Mucosa of descending colon (tissue), 3 donors: Measurements from ENCODE around the gene NR5A1. TPM values are rescaled to one million over a fixed set of nuclear protein-coding genes. Genes with fewer than 3 reads are reported as not detected.

Experiments used
- ATAC-seq: fragments of 200-7000 bp; cut with Tn5 transposase; one replicate; pipeline ENCODE4 v1.9.1; 2020; ENCODE audit warnings: mild to moderate bottlenecking, moderate library complexity
- DNase-seq, 3 donors: peaks; one replicate each; pipeline ENCODE4 v3.0.0-alpha.2; 2020
- H3K36me3 ChIP-seq: fragments of 200-600 bp; one replicate; pipeline ENCODE4 v1.8.0; 2021; ENCODE audit warnings: low read depth, mild to moderate bottlenecking
- H3K4me1 ChIP-seq: fragments of 200-600 bp; one replicate; pipeline ENCODE4 v1.8.0; 2021; ENCODE audit warnings: low read depth, mild to moderate bottlenecking
- H3K4me3 ChIP-seq: fragments of 200-600 bp; one replicate; pipeline ENCODE4 v1.8.0; 2021; ENCODE audit warnings: mild to moderate bottlenecking
- H3K9me3 ChIP-seq: fragments of 200-600 bp; one replicate; pipeline ENCODE4 v1.8.0; 2021; ENCODE audit warnings: mild to moderate bottlenecking
- intact Hi-C, 2 donors: fragments of 100-400 bp; cut with DNase I in 1 of 2; cut with micrococcal nuclease in 1 of 2; formaldehyde crosslinking; loops; one replicate each; pipeline versions ENCODE4 v1.11.0 to v1.11.1; 2022; cut with DNase I, micrococcal nuclease
- total RNA-seq, 3 donors: library from RNA; stranded (reverse); fragmentation: NEBNext Ultra II Directional in 2 of 3; extraction: Animal tissue kit (Norgen Biotek cat#: 25700) in 2 of 3; gene quantifications; one replicate each; pipeline versions ENCODE4 v1.2.1 to v1.2.4, GENCODE V29; 2021 to 2023
- TF ChIP-seq, protein P1 (sequence below): fragments of 200-600 bp; IDR thresholded peaks from one replicate; pipeline ENCODE4 v1.8.0; 2022; ENCODE audit warnings: antibody characterized with exemption, mild to moderate bottlenecking
- donor health status: DM: no; HTN: no; CAD: no; lungs with moderate emphysema.
- donor health status: DM: no; HTN: no; CAD: no.
- donor health status: DM: no; HTN: yes; CAD: no.

NR5A1 gene
- total RNA-seq, 3 donors from 2014 or later = 0.12 TPM; not detected in 2

DNA sequence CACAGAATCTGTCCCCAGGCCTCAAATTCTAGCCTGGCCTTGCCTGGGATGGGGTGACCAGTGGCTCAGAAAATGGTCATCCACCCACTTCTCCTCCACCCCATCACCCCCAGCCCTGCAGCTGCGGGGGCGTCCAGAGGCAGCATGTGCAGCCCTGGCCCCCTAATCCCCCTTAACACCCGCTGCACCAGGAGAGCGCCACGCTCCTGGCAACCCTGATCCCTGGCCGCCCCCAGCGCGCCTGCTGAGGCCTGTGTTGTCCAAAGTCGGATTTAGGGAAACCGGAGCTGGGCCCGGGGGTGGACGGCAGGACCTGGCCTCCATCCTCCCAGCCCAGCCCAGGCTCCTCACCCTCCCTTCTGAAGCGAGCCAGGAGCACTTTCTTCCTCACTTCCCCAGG lies 22.0 kb downstream of the NR5A1 start:
- Histone ChIP-seq H3K4me3 (no peak overlapping the region), H3K36me3 (no peaks in the 10 kb centered on the region), H3K4me1 (peaks cover 2% of the 10 kb centered on the region), H3K9me3 (no peaks in the 10 kb centered on the region)
- TF ChIP-seq, protein P1, sequence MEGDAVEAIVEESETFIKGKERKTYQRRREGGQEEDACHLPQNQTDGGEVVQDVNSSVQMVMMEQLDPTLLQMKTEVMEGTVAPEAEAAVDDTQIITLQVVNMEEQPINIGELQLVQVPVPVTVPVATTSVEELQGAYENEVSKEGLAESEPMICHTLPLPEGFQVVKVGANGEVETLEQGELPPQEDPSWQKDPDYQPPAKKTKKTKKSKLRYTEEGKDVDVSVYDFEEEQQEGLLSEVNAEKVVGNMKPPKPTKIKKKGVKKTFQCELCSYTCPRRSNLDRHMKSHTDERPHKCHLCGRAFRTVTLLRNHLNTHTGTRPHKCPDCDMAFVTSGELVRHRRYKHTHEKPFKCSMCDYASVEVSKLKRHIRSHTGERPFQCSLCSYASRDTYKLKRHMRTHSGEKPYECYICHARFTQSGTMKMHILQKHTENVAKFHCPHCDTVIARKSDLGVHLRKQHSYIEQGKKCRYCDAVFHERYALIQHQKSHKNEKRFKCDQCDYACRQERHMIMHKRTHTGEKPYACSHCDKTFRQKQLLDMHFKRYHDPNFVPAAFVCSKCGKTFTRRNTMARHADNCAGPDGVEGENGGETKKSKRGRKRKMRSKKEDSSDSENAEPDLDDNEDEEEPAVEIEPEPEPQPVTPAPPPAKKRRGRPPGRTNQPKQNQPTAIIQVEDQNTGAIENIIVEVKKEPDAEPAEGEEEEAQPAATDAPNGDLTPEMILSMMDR = no peak
- ATAC-seq (no peak), DNase-seq (no peak)
- intact Hi-C loops = no loop called here

DNA sequence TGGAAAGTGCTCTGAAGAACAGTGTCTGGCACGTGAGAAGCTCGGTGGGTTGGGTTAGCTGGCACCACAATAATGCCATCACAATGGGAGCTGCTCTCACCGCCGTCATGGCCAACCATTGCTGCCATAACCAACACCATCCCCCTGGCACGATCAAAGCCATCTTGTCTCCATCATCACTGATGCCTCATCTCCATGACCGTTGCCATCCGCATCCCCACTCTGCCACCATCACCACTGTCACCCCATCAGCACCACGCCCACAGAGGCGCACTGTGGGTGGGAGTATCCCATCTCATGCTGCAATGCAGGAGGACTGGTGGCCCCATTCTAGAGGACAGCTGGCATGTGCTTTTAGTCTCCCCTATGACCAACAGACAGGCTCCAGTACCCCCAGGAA lies 23.7 kb downstream of the NR5A1 start:
- TF ChIP-seq, protein P1 = no peak

DNA sequence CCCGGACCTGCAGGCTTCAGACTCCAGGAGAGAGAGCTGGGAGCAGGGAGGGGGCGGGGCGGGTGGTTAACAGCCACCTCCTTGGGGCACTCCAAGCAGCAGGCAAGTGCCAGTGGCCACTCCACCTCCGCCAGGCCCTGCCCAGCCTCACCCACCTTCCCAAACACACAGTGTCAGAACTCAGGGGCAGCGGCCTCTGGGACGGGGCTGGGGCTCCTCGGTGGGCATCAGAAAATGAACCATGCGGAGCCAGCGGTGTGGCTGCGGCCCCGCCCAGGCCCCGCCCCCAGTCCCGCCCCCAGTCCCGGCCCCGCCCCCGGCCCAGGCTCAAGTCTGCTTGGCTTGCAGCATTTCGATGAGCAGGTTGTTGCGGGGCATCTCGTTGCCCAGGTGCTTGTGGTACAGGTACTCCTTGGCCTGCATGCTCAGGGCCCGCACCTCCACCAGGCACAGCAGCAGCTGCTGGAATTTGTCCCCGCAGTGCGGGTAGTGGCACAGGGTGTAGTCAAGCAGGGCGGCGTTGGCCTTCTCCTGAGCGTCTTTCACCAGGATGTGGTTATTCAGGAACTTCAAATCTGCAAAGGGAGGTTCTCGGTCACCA lies 24.7 kb downstream of the NR5A1 start:
- ATAC-seq (peak; percentile 33), DNase-seq (no peak)
- TF ChIP-seq, protein P1 = no peak
- H3K4me3 ChIP-seq = no peak overlapping the region
- no peaks in the 10 kb centered on the region for H3K9me3 ChIP-seq
- no peaks in the 10 kb centered on the region for H3K36me3 ChIP-seq
- intact Hi-C loops = no loop called here
- H3K4me1 ChIP-seq = peaks cover 5% of the 10 kb centered on the region

More for the DNA sequence above, 23.7 kb downstream of the NR5A1 start:
- ATAC-seq (no peak), DNase-seq (no peak)
- Histone ChIP-seq H3K4me1 (peaks cover 3% of the 10 kb centered on the region), H3K9me3 (no peaks in the 10 kb centered on the region), H3K4me3 (no peak overlapping the region), H3K36me3 (no peaks in the 10 kb centered on the region)
- intact Hi-C loops = no loop called here

DNA sequence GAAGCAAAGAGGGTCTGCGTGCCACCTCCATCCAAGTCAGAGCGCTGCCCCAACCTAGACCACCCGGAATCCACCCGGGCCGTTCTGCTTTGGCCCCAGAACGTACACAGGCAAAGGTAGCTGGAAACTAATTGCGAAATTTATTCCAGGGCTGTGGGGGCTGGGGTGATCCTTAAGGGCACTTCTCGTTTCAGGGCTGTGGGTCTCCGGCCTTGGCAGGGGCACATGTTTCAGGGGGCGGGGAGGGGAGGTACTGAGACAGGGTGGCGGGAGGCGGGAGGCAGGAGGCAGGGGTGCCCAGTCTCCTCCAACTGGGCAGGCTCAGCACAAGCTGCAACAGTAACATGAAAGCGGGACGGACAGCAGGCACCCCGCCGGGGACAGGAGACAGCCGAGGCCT lies 26.1 kb downstream of the NR5A1 start:
- Histone ChIP-seq H3K36me3 (no peaks in the 10 kb centered on the region), H3K9me3 (no peaks in the 10 kb centered on the region), H3K4me3 (no peak overlapping the region), H3K4me1 (peaks cover 6% of the 10 kb centered on the region)
- intact Hi-C loops = no loop called here
- no peak for ATAC-seq
- DNase-seq = no peak
- TF ChIP-seq, protein P1 = no peak

DNA sequence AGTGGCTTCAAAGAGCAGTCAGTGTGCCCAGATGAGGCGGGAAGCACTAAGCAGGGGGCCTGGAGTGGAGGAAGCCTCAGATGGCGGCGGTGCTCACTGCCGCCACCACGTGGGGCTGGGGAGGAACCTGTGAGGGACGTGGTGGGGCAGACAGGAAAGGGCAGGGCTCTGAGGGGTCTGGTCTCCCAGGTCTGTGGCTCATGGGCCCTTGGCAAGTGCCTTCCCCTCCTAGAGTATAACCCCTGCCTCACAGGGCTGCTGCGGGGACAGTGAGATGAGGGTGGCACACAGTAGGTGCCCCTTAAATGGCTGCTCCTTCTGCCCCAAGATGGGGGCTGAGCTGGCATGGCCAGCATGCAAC lies 26.6 kb downstream of the NR5A1 start:
- Histone ChIP-seq H3K9me3 (no peaks in the 10 kb centered on the region), H3K4me3 (no peak overlapping the region), H3K36me3 (no peaks in the 10 kb centered on the region), H3K4me1 (peaks cover 6% of the 10 kb centered on the region)
- peak in 1 of 3 donors; percentile 40 for DNase-seq
- TF ChIP-seq, protein P1 = no peak
- intact Hi-C loops = no loop called here
- ATAC-seq = peak; percentile 71
